GM19438 (cell line): ENCODE data around the gene STK38.
"Not testable (repeated sequence)": the region's sequence is repeated elsewhere in the genome, so short reads cannot be mapped to it uniquely, and the experiment has no call there.

ENCODE experiments used
- ATAC-seq: cut with Tn5 transposase; IDR thresholded peaks from one replicate; pipeline ENCODE4 v1.9.1; 2021; ENCODE audit warnings: low read depth; ENCODE audit not compliant: unreplicated experiment

STK38 gene

DNA sequence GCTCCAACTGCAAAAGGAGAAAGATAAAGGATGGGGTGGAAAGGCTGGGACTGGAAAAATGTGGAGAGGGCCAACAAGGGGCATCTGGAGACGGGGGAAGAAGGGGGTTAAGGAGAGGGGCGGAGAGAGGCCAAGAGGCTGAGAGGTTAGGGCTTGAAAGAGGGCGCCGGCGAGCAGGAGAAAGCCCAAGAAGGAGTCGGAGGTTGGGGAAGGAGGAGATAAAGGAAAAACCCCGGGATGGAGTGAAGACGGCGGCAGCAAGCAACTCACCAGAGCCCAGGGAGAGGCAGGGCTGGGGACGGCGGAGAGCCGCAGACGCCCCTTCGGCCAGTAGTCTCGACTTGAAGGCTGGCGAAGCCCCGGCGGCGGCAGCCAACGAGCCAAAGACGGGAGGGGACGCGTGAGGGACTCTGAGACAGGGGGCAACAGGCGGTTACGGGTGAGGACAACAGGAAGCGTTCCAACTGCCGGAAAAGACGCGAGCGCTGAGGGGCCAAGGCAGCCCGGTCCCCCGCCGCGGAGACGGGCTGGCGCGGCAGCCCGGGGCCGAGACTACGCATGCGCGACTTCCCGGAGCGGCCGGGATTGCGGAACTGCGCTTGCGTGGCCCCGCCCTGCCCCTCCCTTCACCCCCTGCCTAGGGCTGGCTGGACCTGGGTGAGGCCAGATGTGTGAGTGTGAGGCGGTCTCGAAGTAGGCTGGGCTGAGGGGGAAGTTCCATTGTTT is at the start of gene STK38:
STK38 (minus strand) TSS at position 560 of the 726 bp plus-strand sequence. CDS start 7,277 bp downstream, outside the sequence.
- ATAC-seq = peak; percentile 87

DNA sequence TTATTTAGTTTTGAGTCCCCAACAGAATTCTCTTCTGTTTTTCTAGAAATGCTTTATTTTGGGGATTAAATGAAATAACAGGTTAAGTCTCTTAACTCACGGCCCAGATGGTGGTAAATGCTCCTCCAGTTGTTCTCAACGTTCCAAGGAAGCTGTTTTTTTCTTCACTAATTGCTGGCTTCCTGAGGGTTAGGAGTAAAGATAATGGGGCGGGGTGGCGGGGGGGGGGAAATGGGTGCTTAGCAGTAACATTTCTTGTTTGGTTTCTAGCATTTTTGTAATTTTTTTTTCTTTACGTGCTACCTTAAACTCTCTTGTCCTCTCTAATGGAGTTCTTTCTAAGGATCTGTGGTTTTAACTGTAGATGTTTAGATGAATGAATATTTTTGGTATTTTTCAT is 49.1 kb upstream of the STK38 start:
- ATAC-seq = no peak

DNA sequence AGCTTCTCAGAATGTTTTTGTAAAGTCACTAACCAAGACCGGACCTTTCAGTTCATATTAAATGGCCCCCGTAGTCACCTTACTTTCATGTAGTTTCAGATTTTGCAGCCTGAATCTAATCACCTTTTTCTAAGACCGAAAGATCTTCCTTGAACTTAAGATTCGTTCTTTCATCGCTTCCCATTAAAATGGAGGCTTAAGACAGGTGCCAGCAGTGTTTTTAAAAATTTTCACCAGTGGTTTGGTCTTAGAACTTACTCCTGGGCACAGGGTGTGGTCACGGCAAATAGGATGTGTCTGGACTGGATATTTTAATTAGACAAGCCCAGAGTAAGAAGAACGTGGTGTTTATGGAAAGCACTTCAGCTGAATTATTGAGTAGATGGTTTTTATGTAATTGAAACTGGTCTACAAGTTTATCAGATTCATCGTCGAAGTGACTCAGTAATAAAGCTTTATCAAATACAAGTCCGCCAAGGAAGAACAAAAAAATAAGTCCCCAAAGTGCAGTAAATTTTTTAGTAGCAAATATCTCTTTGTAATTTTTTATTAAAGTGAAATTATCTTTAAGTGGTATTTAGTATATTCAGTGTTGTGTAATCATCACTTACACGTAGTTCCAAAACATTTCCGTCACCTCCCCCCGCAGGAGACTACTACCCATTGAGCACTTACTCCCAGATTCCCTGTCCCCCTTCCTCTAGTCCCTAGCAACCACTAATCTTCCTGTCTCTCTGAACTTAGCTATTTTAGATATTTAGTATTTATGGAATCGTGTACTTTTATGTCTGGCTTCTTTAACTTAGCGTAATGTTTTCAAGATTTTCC is 47.8 kb upstream of the STK38 start:
- no peak for ATAC-seq

DNA sequence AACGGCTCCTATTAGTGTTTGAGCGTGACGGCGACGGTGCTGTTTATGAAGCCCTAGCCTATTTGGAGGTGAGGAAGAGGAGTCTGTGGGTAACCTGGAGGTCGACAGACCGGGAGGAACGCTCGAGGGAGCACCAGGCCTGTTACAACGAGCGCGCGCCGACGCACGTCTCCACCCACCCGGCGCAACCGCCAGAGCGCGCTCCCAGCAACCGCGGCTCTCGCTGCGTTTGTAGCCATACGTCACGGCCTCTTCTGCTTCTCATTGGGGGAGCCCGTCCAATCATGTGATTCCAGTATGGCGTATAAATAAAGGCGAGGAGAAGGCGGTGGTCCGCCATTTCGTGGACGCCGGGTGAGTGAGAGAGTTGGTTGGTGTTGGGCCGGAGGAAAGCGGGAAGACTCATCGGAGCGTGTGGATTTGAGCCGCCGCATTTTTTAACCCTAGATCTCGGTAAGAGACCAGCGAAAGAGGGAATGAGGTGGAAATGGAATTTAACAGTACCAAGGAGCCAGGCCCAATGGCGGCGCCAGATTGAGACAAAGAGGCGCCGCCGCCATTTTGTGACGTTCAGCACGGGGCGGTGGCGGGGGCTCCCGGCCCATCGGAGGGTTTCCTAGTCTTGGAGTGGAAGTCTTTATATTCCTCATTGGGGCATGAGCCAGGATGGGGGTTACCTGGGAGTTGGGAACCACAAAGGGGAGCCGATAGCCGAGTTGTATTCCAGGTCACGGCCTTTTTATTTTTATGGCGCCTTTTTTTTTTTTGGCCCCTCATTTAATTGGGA is 46.9 kb upstream of the STK38 start, which contains the start of gene SRSF3:
SRSF3 (plus strand) TSS at position 334 of the 787 bp plus-strand sequence. CDS start 2,401 bp downstream, outside the sequence.
- ATAC-seq = peak; percentile 72

DNA sequence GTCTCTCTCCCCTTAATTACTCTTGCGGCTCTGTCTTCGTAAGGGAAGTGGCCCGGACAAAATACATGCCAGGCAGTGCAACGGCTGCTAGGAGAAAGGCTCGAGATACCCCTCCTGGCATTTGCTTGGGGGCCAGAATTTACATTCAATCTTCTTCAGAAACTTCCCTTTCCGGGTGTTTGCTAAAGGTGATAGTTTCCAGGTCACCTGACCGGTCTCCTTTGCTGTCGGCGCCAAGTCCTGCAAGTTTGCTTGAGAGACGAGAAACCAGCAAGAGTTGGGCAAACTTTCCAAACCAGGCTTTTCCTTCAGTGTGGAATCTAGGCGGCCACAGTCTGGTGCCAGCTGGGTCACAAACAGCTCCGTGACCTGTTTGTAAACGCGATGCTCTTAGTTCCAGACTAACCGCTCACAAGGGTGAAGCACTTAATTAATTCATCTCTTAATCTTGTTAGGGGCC is 46.3 kb upstream of the STK38 start:
- peak; percentile 14 for ATAC-seq

DNA sequence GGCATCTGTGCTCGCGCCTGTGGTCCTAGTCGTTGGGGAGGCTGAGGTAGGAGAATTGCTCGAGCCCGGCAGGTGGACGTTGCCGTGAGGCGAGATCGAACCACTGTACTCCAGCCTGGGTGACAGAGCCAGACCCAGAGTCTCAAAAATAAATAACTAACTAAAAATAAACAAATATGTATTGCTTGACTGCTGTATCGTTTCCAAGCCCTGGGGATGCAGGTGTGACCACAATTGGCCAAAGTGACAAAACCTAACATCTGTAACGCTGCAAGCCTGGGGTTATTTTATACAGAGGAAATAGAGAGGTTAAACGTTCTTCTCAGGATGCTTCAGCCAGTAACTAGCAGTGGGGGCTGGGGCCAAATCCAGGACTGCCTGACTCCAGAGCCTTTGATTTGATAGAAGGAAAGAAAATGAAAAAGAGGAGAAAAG is 45.0 kb upstream of the STK38 start:
- no peak for ATAC-seq

DNA sequence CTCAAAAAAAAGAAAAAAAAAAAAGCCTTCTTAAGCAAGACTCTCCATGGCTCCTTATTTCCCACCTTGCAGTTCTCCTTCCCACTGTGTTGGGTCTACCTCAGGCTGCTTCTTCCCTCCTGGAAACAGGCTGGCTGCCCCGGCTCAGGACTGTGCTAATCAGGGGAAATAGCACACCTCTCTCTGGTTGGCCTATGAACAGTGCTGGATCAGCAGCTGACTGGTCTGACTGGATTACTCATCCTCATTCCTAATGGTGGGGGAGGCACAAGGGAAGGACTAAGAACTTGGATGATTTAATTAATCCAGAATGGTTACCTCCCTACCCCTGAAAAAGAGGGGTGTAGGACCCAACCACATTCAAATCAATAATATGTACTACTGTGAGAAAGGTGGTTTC is 43.0 kb upstream of the STK38 start:
- ATAC-seq = no peak

DNA sequence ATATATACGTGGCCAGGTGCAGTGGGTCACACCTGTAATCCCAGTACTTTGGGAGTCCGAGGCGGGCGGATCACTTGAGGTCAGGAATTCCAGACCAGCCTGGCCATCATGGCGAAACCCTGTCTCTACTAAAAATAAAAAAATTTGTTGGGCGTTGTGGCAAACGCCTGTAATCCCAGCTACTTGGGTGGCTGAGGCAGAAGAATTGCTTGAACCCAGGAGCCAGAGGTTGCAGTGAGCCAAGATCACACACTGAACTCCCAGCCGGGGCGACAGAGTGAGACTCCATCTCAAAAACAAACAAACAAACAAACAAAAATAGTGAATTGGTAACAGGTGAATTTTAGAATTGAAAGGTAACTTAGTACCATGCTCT is 41.7 kb upstream of the STK38 start:
- not testable (repeated sequence) for ATAC-seq

DNA sequence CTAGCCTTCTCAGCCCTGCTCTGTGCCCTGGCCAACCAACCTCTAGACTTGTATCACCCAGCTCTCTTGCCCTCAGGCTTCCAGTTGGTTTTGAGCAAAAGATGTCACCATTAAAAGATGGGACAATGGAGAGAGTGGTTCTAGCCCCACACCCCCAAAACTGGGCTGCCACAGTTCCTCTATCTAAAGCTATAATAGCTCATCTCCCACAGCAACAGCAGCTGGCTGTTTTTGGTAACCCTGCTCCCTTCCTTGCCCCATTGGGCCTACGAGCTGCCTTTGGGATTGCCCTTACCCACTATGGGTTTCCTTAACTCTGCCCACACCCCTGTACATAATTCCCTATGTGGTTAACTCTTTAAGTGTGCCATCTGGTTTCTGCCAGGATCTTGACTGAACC is 39.3 kb upstream of the STK38 start:
- ATAC-seq = no peak

DNA sequence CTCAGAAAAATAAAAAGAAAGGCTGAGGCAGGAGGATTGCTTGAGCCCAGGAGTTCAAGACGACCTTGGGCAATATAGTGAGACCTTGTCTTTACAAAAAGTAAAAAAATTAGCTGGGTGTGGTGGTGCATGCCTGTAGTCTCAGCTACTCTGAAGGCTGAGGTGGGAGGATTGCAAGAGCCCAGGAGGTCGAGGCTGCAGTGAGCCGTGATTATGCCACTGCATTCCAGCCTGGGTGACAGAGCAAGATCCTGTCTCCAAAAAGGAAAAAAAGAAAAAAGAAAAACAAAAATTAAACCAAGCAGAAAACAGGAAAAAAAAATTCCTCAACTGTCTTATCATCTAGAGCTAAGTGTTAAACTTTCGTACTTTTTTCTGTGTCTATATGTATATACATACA is 34.4 kb upstream of the STK38 start:
- no peak for ATAC-seq

DNA sequence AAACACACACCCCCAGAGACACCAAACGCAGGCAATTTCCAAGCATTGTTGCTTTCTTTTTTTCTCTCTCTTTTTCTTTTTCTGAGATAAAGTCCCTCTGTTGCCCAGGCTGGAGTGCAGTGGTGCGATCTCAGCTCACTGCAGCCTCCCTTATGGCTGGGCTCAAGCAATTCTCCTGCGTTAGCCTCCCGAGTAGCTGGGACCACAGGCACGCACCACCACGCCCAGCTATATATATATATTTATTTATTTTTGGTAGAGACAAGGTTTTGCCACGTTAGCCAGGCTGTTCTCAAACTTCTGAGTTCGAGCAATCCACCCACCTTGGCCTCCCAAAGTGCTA is 32.9 kb upstream of the STK38 start:
- ATAC-seq = no peak

DNA sequence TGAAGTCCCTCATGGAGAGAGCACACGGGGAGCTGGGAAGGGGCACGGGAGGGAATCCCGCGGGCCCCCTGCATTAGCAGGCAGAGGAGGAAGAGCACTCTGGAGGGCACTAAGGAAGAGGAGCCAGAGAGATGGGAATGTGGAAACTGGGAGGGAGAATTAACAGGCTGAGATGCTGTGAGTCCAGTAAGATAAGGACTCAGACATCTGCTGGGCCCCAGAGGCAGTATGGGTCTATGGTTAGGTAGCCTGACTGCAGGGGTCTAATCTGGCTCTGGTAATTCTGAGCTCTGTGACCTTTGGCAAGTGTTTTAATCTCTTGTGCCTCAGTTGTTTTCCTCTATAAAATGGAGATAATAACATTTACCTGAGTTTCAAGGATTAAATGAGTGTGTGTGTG is 31.2 kb upstream of the STK38 start:
- ATAC-seq = no peak

DNA sequence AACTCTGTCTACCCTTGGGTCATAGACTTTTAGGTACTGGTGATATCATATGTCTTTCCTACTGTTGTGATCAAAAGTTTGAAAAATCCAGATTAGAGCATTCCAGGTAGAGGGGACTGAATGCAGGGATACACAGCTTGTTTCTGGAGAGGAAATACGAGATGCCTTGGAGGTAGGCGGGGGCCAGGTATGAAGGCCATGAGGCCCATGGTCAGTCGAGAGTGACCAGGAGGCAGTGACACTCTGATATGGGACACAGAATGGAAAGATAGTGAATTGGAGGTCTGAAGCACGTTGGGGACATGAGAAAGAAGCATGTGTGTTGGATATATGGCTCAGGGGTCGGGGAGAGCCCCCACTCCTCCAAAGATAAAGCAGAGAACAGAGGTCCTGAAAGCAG is 30.8 kb upstream of the STK38 start:
- no peak for ATAC-seq

DNA sequence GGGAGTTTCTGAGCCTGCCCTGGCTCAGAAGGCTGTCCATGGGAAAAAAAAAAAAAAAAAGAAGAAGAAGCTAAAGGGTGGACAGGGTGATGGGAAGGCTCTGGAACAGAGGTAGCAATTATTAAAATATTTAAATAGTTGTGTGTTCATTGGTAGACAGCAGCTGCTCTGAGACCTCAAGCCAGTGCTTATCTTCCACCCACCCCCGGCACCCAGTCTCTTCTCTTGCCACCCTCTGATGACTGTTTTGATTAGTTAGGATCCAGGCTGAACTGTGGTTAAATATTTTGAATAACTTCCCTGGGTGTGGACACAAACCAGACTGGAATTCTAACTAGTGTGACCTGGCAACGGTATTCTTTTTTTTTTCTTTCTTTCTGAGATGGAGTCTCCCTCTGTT is 30.0 kb upstream of the STK38 start:
- ATAC-seq = no peak

DNA sequence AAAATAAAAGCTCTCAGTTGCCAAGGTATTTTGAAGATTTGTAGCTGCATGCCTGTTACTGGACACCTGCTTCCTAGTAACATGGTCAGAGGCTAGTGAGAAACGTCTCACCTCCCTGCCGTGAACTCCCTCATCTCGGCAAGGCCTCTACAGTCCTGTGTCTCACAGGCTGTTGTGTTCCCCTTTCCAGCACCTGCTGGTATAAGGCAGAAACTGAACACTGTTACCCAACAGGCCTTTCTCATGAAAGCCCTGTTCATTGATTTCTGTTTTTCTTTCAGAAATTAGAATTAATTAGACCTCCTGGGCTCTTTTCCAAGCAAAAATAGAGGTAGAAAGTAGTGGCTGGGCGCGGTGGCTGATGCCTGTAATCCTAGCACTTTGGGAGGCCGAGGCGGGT is 29.3 kb upstream of the STK38 start:
- ATAC-seq = no peak

DNA sequence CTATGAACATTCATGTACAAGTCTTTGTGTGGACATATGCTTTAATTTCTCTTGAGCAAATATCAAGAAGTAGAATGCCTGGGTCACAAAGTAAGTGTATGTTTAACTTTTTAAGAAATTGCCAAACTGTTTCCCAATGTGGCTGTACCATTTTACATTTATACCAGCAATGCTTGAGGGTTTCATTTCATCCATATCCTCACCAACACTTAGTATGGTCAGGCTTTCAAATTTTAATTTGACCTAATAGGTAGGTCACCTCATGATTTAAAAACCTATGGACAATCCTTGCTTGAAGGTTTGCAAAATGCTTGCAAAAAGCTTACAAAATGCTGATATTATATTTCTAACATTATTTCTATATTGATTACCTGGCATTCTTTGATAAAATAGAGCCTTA is 27.4 kb upstream of the STK38 start:
- ATAC-seq = no peak

DNA sequence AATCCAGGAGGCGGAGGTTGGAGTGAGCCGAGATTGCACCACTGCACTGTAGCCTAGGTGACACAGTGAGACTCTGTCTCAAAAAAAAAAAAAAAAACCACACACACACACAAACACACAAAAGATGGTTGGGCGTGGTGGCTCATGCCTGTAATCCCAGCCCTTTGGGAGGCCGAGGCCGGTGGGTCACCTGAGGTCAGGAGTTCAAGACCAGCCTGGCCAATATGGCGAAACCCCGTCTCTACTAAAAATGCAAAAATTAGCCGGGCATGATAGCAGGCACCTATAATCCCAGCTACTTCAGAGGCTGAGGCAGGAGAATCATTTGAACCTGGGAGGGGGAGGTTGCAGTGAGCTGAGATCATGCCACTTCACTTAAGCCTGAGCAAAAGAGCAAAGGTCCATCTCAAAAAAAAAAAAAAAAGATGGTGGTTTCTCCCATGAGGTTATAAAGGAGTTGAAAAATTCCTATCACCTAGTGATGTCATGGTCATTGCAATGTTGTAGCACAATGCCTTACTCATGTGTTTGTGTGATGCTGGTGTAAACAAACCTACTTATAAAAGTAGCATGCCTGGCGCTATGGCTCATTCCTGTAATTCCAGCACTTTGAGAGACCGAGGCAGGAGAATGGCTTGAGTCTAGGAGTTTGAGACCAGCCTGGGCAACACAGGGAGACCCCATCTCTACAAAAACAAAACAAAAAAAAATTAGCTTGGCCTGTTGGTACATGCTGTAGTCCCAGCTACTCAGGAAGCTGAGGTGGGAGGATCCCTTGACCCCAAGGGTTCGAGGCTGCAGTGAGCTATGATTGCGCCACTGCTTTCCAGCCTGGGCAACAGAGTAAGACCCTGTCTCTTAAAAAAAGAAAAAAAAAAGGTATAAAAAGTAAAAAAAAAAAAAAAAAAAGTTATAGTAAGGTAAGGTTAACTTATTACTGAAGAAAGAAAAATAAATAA is 25.4 kb upstream of the STK38 start:
- ATAC-seq = not testable (repeated sequence)

DNA sequence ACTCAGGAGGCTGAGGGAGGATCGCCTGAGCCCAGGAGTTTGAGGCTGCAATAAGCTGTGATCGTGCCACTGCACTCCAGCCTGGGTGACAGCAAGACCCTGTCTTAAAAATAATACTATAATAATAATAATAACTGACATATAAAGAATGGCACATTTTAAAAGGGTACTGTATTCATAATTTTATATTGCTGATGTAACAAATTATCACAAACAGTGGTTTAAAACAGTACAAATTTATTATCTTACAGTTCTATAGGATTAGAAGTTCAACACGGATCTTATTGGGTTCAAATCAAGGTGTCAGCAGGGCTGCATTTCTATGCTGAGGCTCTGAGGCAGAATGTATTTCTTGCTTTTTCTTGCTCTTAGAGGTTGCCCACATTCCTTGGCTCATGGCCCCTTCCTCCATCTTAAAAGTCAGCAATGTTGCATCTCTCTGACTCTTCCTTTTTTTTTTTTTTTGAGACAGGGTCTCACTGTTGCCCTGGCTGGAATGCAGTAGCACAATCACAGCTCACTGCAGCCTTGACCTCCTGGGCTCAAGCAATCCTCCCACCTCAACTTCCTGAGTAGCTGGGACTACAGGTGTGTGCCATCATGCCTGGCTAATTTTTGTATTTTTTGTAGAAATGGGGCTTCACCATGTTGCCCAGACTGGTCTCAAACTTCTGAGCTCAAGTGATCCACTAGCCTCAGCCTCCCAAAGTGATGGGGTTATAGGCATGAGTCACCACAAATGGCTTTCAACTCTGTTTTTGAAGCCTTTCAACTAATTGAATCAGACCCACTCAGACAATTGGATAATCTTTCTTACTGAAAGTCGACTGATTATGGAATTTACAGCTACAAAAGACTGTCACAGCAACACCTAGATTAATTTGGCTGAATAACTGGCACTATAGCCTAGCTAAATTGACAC is 24.1 kb upstream of the STK38 start:
- no peak for ATAC-seq

DNA sequence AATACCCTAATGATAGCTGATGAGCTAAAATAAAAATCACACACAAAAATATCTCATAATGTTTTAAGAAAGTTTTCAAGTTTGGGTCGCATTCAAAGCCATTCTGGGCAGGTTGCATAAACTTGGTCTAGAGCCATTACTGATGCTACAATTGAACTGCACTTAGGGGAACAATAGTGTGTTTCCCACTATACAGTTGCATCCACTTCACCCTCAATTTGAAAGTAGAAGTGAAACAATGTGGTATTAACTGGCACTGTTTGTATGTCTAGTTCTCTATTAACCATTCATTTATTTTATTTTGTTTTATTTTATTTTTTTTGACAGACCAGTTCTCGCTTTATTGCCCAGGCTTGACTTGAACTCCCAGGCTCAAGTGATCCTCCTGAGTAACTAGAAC is 23.0 kb upstream of the STK38 start:
- no peak for ATAC-seq
